Measurements from ENCODE around the gene KLHL29. TPM values are rescaled to one million over a fixed set of nuclear protein-coding genes. Genes with fewer than 3 reads are reported as not detected.
A peak's percentile ranks its signal among the peaks of the same experiment; 100 is the strongest.

KLHL29 gene
- total RNA-seq, 1 experiment from 2014 or later: 16.7 TPM

DNA sequence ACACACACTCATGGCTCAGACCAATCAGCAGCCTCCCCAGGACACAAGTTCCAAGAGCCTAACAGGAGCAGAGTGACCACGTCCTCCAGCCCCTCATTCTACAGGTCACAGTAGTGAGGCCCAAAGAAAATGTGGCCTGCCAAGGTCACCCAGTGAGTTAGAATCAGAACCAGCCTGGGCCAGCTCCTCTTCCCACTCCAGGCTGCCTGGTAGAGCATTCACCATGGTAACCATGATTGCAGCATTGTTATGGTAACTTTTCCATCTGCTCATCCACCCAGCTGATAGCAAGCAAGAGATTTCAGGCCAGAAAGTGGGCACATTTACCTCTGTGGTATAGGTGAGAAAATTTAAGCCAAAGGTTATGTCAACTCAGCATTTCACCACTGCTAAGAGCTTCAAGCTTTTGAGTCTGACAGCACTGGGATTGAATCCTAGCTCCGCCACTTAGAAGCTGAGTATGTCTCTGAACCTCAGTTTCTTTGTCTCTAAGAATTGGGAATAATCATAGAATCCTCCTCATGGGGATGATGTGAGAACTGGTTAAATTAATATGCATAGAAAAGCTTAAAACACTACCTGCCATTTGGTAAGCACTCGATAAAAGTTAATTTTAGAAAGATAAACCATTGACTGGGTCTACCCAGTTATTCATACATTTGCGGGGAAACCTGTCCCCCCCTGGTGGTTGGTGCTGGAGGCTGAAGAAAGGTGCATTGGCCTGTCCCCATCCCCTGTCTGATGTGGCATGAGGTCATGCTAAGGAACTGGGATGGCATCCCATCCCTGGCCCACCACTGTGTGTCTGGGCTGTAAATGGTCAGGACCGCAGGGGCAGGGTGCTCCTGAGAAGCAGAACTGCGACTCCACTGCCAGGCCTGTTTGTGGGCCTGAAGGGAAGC, 181.5 kb downstream of the KLHL29 start:
- BruUV-seq (replicated peaks): no TSS peak
- peak; percentile 88 for ATAC-seq
- Histone ChIP-seq H4K20me1 (ENCODE audit: insufficient read depth) (no peaks in the 10 kb centered on the region), H3K9me3 (ENCODE audit: control insufficient read depth in 1 of 2, insufficient read depth in 1 of 2, low read depth in 1 of 2, low read length in 2 of 2) (no peaks in the 10 kb centered on the region), H3K27ac (ENCODE audit: low read depth, low read length) (no peak overlapping the region), H2AFZ (ENCODE audit: low read depth, low read length, poor library complexity, severe bottlenecking) (no peak overlapping the region), H3K36me3 (ENCODE audit: control insufficient read depth in 1 of 2, insufficient read depth in 2 of 2, low read length in 2 of 2) (no peaks in the 10 kb centered on the region; a peak in 1 of 4 replicates), H3K9ac (ENCODE audit: low read length) (no peak overlapping the region), H3K79me2 (ENCODE audit: insufficient read depth, low read length) (no peaks in the 10 kb centered on the region), H3K4me2 (ENCODE audit: low read length) (no peak overlapping the region), H3K4me1 (ENCODE audit: control insufficient read depth in 1 of 2, insufficient read depth in 2 of 2, low read length in 2 of 2) (no peaks in the 10 kb centered on the region), H3K27me3 (ENCODE audit: insufficient read depth, low read length) (no peaks in the 10 kb centered on the region), H3K4me3 (replicated peaks in 1 of 2; ENCODE audit: low read depth in 1 of 2, low read length in 2 of 2) (no peak overlapping the region), H3K9me2 (ENCODE audit: insufficient read depth) (no peaks in the 10 kb centered on the region)
- TF ChIP-seq, protein P1, sequence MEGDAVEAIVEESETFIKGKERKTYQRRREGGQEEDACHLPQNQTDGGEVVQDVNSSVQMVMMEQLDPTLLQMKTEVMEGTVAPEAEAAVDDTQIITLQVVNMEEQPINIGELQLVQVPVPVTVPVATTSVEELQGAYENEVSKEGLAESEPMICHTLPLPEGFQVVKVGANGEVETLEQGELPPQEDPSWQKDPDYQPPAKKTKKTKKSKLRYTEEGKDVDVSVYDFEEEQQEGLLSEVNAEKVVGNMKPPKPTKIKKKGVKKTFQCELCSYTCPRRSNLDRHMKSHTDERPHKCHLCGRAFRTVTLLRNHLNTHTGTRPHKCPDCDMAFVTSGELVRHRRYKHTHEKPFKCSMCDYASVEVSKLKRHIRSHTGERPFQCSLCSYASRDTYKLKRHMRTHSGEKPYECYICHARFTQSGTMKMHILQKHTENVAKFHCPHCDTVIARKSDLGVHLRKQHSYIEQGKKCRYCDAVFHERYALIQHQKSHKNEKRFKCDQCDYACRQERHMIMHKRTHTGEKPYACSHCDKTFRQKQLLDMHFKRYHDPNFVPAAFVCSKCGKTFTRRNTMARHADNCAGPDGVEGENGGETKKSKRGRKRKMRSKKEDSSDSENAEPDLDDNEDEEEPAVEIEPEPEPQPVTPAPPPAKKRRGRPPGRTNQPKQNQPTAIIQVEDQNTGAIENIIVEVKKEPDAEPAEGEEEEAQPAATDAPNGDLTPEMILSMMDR (IDR thresholded peaks at IDR 0.05 in 2 of 3, conservative IDR thresholded peaks at IDR 0.05 in 1 of 3; ENCODE audit: borderline replicate concordance in 1 of 3, insufficient read depth in 1 of 3, low read depth in 2 of 3, low read length in 2 of 3): peak; percentile 50 to 74 (median 71); a peak in 5 of 6 replicates
- peak; percentile 61 for TF ChIP-seq RAD21 (IDR thresholded peaks at IDR 0.05; ENCODE audit: low read depth)
- TF ChIP-seq EGR1 (IDR thresholded peaks at IDR 0.05; ENCODE audit: low read depth): no peak
- ChIA-PET POLR2A (no interaction called here), CTCF (no interaction called here), RAD21 (ENCODE audit: low non-redundant PET in 1 of 2, low total read pairs in 2 of 2, uncharacterized antibody in 2 of 2, unreplicated experiment in 2 of 2) (no interaction called here)
- intact Hi-C loops (cut with micrococcal nuclease): loop anchor here (5.0 kb wide), 1 partner anchor 199 kb away; no protein-coding TSS in a partner anchor
- DNase-seq (ENCODE audit: low read depth, low spot score): no peak

DNA sequence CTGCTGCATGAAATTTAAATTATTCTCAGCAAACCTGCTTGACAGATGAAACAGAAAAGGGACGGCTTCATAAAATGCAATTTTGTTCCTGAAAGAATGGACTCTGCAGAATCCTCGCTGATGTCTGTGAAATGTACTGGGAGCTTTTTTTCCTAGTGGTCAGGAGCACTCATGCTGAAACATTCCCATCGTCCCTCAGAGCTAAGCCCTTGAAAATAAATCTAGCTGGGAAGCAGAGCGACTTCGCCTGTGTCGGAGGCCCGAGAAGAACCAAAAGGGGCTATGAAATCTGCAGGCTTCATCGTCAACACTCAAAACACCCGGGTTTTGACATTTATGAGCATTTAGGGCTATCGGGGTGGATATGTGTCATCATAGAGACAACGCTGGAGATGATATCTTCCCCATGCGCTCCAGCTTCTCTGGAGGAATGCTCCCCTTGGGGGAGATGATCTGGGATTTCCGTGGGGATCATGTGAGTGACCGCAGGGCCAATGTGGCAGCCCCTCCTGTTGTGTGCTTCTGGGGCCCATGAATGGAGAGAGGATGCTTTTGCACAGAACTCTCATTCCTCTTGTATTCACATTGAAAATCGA, 182.3 kb downstream of the KLHL29 start:
- no peak for DNase-seq (ENCODE audit: low read depth, low spot score)
- H3K9ac ChIP-seq (ENCODE audit: low read length): no peak overlapping the region
- POLR2A ChIA-PET: no interaction called here
- H2AFZ ChIP-seq (ENCODE audit: low read depth, low read length, poor library complexity, severe bottlenecking): no peak overlapping the region
- no peak overlapping the region for H3K27ac ChIP-seq (ENCODE audit: low read depth, low read length)
- no peak for ATAC-seq
- BruUV-seq (replicated peaks): no TSS peak
- no peaks in the 10 kb centered on the region for H4K20me1 ChIP-seq (ENCODE audit: insufficient read depth)
- no peaks in the 10 kb centered on the region for H3K9me2 ChIP-seq (ENCODE audit: insufficient read depth)
- H3K4me3 ChIP-seq (replicated peaks in 1 of 2; ENCODE audit: low read depth in 1 of 2, low read length in 2 of 2): no peak overlapping the region
- H3K4me1 ChIP-seq (ENCODE audit: control insufficient read depth in 1 of 2, insufficient read depth in 2 of 2, low read length in 2 of 2): no peaks in the 10 kb centered on the region
- no peaks in the 10 kb centered on the region for H3K79me2 ChIP-seq (ENCODE audit: insufficient read depth, low read length)
- no peaks in the 10 kb centered on the region for H3K27me3 ChIP-seq (ENCODE audit: insufficient read depth, low read length)
- no peaks in the 10 kb centered on the region; a peak in 1 of 4 replicates for H3K36me3 ChIP-seq (ENCODE audit: control insufficient read depth in 1 of 2, insufficient read depth in 2 of 2, low read length in 2 of 2)
- CTCF ChIA-PET: no interaction called here
- H3K9me3 ChIP-seq (ENCODE audit: control insufficient read depth in 1 of 2, insufficient read depth in 1 of 2, low read depth in 1 of 2, low read length in 2 of 2): no peaks in the 10 kb centered on the region
- RAD21 ChIA-PET (ENCODE audit: low non-redundant PET in 1 of 2, low total read pairs in 2 of 2, uncharacterized antibody in 2 of 2, unreplicated experiment in 2 of 2): no interaction called here
- TF ChIP-seq ZFX (IDR thresholded peaks at IDR 0.05): no peak
- no peak for TF ChIP-seq SP1 (IDR thresholded peaks at IDR 0.05; ENCODE audit: low read depth)
- no peak for TF ChIP-seq CBX3 (IDR thresholded peaks at IDR 0.05; ENCODE audit: low read depth)
- TF ChIP-seq, protein P1 (IDR thresholded peaks at IDR 0.05 in 2 of 3, conservative IDR thresholded peaks at IDR 0.05 in 1 of 3; ENCODE audit: borderline replicate concordance in 1 of 3, insufficient read depth in 1 of 3, low read depth in 2 of 3, low read length in 2 of 3): no peak
- no peak for TF ChIP-seq SIN3A (IDR thresholded peaks at IDR 0.05; ENCODE audit: low read depth)
- H3K4me2 ChIP-seq (ENCODE audit: low read length): no peak overlapping the region
- intact Hi-C loops (cut with micrococcal nuclease): loop anchor here (5.0 kb wide), 1 partner anchor 200 kb away; no protein-coding TSS in a partner anchor
